Ureter (tissue), 1 donor: ENCODE results near the gene HOXB3. TPM values are rescaled to one million over a fixed set of nuclear protein-coding genes. Genes with fewer than 3 reads are reported as not detected.

Experiments used
- DNase-seq: peaks from one replicate; pipeline ENCODE4 v3.0.0-alpha.2; 2020; ENCODE audit warnings: low spot score
- total RNA-seq: library from RNA; stranded (reverse); gene quantifications from one replicate; pipeline ENCODE4 v1.2.4, GENCODE V29; 2023
- donor health status: DM: yes; HTN: yes; CAD: no.

Gene HOXB3
- total RNA-seq, 1 donor from 2014 or later, result 179 TPM

DNA sequence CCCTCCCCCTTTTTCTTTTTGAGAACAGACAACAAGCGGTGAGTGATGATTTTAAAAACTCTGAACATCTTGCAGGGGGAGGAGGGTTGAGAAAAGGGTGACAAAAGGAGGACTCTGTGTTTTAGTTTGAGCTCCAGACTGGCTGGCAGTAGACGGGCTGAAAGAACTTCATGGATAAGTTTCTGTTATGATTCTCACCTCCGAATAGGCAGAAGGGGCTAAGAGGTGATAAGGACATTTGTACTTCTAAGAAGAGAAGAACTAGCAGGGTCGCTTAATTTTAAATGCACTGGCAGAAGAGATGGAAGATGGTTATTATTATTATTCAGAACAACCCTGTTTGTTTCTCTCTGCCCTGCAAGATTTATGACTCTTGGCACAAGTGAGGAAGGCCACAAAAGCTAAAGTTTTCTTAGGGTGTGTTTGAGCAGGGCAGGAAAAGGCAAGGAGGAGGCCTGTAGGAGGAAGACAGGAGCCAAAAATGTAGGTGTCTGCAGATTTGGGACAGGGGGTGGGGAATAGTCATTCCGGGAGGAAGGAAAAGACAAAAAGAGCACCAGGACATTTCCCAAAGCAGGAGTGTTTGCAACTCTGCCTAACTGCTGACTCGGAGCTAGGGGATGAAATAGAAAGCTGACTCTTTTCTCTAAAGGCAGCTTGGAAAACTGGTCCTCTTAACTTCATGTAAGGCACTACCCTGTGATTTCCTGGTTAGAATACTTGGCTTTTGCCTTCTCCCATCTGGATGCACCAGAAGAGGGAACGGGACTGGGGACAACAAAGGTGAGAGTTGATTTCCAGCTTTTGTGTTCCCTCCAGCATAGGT, 33.3 kb downstream of the HOXB3 start:
- no peak for DNase-seq

DNA sequence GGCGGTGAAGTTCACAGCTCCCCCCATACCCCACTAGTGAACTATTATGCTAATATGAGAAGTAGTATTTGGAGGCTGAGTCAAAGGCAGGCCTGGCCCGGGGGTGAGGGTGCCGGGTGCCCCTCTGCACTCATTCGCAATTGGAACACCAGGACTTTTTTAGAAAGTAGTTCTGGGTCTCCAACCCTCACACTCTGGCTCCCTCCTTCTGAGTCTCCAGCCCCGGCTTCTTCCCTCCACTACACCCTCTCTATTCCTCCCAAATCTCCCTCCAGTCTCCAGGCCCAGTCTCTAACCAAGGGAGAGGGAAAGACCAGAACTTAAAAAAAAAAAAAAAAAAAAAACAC, 33.8 kb downstream of the HOXB3 start:
- no peak for DNase-seq

DNA sequence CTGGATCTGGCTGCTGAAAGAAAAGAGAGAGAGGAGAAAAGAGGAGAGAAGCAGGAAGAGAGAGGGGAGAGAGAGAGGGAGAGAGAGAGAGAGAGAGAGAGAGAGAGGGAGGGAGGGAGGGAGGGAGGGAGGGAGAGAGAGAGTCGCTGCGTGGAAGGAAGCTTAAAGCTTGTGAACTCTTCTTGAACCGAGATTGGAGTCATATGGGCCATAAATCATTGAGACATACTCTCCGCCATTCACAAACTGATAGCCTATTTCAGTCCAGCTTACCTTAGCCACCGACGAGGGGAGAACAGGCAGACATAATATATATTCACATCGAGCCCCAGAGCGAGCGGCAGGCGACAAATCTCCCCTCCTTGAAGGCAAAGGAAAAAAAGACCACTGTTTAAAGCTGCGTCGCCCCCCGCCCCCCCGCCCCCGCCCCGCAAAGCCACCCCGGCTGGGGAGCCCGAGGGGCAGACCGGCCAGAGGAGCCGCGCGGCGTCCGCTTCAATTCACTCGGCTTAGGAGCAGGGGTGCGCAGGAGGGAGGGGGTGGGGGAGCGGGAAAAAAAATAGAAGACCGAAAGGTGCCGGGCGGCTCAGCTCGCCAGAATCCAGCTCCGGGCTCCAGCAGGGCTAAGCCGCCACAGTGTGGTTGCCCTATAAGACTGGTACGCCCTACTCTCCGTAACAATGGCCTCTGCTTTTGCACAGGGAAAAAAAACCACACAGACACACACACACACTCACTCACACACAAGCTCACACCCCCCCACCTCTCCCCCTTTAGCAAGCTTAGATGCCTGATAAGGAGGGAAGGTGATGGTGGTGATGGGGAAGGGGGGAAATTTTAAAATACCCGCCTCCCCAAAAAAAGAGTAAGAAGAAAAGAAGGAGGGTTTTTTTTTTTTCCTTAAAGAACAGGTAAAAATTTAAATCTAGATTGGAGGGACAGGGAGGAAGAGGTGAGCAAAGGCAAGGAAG, 34.5 kb downstream of the HOXB3 start:
- DNase-seq, result no peak

DNA sequence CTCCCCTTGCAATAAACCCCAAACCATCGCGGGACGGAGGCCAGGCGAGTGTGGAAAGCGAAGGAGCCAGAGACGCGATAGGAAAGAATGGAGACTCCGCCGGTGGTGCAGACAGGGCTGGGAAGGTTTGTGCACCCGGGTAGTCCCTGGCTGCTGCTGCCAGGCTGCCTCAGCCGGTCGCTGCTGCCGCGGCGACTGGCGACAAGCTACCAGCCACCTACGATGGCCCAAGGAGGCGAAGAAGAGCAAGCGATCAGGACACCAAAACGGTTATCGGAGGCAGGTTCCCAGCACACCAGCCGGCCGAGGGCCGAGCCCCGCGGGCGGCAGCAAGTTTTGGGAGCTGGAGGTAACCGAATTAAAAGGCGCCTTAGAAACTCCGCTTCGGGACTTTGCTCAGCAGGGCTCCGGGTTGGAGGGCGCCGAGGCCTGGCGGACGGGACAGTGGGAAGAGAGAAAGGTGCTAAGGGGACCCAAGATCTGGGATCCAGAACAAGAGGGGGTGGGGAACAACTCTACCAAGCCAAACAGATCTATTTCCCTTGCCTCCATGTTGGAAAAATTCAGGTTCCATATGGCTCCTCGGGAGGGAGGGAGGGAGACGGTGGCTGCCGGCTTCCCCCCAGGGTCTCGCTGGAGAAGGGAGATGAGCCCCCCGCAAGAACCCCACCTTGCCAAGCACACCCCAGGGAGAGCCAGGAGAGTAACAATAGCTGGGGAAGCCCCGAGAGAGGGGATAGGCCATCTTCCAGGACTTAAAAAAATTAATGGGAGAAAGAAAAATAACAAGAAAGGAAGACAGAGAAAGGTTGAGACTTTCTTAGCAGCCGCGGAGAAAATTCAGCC, 35.4 kb downstream of the HOXB3 start:
- no peak for DNase-seq

DNA sequence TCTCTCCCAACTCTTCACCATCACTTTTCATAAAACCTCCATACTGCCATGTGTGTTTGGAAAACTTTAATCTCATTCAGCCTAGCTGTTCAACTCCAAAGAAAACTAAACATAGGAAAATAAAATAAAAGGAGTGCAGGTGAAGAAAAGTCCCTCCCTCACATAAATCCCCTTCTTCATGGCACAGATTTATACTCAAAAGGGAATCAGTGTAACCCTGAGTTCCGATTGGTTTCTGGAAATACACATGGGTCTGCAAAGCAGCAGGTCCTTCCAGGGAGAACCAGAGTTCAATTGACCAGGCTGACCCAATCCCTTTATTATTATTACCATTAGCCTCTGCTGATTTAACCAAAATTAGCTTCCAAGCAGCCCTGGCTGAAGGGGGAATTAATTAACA, 36.2 kb downstream of the HOXB3 start:
- DNase-seq, result no peak

DNA sequence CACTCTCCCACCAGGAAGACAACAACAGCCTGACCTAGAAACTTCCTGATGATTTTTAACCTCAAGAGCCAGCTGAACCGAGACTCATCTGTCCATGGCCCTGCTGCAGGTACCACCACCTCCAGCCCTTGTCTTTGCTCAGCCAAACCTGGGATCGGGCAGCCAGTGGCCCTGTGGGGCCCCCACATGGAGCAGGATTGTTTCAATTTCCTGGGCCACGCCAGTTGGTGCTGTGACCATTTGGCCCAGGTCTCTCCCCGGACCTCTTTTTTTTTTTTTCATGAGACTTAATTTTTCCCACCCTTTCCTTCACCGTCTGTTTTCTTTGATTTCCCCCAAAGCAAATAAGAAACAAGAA, 36.9 kb downstream of the HOXB3 start:
- no peak for DNase-seq

DNA sequence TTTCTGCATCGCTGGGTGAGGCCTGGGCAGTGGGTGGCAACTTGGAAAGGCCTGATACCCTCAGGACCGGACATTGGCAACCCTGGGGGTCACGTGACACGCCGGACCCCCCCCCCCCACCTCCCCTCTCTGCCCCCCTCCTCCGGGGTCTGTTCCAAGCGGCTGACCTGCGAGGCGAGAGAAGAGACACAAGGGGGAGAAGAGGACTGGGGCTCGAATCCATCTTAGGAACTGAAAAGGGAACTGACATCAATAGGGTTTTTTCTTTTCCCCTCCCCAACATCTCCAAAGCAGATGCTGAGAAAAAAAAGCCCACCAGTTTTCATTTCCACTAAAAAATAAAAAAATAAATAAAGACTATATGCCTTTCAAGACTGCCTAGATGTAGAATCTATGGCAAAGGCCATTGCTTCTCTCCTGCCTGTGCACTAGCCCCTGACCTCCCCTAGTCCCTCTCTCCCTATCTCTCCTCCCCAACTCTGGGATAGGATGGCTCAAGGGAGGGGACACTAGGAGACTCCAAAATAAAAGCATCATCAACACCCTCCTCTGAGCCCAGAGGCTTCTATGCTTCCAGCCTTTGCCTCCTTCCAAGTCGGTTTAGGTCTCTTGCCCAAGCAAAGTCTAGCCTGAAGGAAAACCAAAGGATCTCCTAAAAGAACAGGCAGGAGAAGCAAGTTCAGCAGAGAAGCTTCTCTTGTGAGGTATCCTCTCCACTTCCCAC, 37.4 kb downstream of the HOXB3 start:
- DNase-seq, result no peak

DNA sequence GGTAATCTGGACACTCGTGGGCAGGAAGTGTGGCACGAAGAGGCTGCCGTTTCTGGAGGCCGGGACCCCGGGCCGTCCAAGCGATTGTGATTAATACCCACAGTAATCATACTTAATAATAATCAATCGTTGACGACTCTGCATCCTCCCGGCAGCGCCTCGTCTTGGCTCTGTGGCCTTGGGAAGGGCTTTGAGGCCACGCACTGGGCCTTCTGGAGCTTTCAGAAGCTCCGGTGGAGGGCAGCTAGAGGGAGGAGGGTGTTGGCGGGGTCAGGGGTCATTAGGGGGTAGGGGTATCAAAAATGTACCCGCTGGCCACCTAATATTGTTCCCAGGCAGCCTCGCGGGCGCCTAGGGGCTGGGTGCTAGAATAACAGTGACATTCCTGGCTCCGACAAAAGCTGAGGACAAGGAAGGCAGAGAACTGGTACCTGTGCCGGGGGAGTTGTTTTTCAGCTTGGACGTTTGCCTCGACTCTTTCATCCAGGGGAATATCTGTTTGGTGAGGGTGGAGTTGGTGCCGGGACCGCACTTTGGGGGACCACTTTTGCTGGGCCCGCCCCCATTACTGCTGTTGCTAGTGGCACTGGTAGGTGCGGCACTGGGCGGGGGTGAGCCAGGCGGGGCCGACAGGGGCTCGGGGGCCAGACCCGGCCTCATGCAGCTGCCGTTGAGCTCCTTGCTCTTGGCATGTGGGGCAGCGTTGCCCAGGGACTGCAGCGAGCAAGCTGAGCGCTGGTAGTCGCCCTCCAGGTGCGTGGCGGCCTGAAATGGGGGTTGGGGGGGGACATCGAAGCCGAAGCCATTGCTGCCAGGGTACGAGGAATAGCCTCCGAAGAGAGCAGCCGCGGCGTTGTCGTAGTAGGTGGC, 38.2 kb downstream of the HOXB3 start:
- DNase-seq, result no peak

DNA sequence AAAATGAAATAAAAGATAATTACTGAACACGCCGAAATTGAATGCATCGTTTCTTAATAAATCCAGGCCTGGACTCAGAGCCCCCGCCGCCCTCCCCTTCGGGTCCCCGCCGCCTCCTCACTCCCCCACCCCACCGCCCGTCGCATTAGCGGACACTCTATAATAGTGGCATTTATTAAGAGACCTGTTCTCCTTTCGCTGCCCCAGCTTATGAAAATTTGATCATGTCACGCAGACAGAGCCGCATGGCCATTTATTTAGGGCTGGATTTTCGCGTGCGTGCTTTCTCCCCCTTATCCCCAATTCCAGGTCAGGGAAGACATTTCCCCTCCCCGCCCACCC, 38.9 kb downstream of the HOXB3 start:
- no peak for DNase-seq

DNA sequence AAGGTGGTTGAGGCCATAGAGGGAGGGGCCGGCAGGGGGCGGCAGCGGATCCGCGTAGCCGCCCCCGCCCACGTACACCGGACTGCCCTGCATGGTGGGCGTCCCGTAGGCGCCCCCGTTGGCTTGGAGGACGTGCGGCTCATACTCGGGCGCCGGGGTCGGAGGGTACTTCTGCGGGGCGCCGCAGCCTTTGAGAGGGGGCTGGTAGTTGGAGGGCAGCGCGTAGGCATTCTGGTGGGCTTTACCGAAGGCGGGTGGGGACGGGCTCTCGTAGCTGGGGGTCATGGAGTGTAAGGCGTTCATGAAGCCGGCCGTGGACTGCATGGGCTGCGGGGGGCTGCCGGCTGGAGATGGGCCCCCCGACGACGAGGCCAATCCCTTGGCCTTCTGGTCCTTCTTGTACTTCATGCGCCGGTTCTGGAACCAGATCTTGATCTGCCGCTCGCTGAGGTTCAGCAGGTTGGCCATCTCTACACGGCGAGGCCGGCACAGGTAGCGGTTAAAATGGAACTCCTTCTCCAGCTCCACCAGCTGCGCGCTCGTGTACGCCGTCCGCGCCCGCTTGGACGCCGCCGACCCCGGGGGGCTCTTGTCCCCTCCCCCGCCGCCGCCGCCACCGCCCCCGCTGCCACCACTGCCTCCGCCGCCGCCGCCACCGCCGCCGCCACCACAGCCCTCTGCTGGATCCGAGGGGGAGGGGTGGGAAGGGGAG, 39.4 kb downstream of the HOXB3 start:
- no peak for DNase-seq

DNA sequence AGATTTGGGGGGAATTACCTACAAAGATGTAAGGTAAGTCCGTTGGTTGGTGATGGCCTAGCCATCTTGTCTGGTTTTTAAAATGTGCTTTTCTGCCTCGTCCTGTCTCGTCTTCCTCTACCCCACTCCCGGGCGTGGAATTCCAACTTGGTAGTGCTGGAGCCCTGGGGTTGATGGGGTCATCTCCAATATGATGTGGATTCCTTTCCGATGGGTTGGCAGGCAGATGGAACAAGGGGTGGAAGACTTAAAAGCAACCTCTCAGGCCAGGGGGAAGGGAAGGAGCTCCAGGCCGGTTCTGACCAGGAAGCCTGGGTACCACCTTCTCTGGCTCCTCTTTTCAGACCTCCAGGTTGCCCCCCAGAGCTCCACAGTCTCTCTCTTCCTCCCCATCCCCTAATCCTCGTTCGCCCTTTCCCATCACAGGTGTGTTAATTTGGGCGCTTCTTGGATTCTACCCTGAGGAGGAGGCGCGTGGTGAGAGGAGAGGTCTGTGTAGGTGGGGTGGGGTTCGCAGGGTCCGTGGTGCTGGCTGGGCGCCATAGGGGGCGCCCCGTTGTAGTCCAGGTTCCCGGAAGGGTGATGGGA, 40.0 kb downstream of the HOXB3 start:
- DNase-seq, result no peak

DNA sequence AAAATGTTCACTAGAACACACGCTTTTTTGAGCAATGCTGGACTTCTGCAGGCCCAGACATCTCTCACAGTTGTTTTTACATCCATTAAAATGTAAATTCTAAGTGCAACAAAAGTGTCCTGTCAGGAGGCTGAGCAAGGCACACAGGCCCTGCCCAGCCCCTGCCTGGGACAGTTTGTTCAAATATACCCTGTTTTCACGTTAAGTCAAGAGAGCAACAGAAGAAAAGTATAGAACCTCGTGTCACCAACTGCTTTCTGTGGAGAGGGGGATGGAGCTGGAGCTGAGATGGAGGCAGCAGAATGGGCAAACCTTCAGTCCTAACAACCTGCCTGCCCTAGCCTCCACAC, 40.8 kb downstream of the HOXB3 start:
- DNase-seq, result no peak

DNA sequence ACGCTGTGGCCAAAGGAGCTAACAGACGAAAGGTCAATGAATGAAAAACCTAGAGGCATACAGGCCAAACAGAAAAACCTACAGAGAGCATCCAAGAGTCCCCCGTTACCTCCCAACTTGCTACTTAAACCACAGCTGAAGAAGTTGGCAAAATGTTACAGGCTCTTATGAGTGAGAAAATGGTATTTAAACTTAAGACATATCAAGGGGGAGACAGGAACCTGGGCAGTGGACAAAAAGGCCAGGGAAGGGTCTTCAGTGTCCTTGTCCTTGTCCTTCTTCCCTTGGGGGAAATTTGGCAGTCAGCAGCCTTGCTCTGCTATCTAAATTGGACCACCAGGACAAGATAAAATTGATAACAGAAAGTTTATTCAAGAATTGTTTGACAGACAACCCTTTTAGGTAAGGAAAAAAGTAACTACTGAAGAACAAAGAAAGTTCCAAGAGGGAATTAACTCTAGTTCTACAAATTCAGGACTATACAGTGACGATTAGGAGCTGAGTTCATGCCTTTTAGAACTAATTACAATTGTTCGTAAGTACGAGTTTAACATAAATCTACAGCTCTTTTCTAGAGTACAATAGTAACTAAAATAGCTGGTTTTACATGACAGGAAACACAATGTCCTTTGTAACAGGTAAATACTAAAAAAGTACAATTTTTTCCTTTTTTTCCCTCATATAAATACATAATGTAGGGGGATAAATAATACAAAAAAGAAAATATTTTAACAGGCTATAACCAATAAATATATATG, 41.3 kb downstream of the HOXB3 start:
- no peak for DNase-seq

DNA sequence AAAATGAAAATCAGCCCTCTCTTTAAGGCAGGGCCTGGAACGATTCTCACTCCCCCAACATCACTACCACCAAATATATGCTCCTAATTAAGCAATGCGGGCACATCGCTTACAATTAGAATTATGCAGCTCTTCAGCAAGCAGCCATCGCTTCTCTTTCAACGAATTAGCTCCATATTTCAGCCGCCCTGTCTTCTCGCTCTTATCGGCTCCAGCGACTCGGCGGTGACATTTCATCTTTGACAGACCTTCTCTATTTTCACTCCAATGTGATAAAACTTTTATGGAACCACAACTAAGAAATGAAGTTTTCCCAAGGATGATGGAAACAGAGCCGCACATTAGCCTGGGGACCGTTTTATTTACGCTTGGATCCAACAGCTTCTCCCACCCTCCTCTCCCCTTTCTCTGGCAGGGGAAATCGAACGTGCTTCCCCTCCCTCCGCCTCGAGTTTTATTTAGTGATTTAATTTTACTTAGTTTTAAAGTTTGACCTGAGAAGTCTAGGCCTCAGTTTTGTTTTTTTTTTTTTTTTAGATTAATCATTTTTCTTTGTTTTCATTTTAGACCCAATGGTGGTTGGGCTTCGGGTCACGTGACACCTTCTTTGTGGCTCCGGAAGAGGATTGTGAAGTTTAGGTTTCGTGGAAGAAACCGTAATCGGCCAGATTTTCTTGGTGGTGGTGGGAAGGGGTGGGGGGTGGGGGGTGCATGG, 42.1 kb downstream of the HOXB3 start:
- no peak for DNase-seq

DNA sequence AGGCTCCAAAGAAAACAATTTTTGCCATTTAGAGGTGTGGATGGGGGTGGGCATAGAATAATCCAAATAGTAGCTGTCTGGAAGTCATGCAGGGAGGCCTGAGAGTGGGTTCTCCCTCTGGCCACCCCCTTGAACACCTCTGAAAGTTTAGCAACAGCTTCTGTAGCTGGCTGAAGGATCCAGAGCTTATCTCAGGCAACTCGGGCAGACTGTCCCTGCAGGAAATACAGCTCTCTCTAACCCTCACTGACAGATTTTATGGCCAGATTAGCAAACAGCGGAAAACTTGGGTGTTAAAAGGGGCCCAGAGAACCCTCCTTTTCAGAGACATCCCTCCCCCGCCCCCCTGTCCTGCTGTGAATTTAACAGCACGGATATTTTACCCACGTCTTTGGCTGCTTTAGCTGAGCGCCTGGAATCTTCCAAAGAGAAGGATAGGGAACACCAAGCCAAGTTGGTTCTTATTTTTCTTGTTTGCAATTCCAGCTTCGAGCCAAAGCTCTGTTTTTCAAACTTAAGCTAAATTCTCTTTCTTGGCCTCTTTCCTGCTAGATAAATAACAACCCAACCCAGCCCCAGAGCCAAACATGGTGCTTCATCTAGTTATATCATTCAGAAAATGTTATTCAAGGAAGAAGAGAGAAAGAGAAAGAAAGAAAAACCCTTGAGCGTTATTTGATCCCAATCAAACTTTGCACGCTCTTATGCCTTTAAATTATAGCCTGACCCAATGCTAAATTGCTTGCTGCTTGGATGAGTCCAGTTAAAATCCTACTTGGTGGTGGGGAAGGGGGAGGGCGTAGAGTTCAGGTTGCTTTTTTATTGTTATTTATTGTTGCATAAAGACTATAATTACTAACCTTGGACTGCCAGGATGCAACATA, 42.9 kb downstream of the HOXB3 start:
- no peak for DNase-seq

DNA sequence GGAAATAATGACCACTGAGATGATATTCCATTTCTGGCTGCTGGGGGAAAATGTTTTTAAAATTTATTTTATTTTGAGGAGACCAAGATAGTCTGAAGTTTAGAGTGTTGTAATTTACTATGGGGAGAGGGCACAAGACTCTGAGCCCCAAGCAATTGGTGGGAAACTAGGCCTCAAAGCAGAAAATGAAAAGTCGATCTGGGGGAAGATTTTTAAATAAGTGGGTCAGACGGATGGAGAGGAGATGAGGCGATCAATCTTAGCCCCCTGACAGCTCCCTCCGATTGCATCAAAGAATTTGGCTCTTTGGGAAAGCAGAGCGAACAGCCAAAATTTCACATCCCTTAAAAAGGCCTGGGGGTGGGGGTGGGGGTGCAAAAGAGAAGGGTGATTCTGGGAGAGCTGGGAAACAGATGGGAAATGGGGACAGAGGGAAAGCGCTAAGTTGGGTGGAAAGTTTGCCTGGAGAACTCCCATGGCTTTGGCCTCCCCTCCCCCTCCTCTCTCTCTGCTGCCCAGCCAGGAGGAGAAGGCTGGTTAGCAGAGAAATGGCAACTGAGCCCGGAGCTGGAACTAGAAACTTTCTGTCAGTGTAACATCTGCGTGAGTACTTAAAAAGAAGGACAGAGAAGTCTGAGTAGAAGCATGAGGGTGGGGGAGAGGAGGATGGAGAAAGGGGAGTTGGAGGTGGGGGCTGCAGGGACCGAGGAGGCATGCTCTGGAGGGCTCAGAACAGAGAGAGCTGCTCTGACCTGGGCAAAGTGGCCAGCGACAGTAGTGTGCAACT, 43.7 kb downstream of the HOXB3 start:
- no peak for DNase-seq
